C4-2B (cell line): ENCODE data around the gene GALNT9.

Experiments
- CTCF ChIP-seq: fragments of 450-650 bp; conservative IDR thresholded peaks from 2 replicates; pipeline ENCODE4 v1.5.1; 2017; ENCODE audit warnings: mild to moderate bottlenecking
- ZFX ChIP-seq: fragments of 450-650 bp; IDR thresholded peaks from 2 replicates; pipeline ENCODE4 v1.6.1; 2017

GRCh38 chr12:132163041-132163910 lies 166.1 kb downstream of the GALNT9 start:
- TF ChIP-seq CTCF (no peak), ZFX (no peak)
